Stomach (tissue), 4 donors: ENCODE measurements around the gene SUN5.

Experiments used
- EP300 ChIP-seq: sonication (generic); formaldehyde crosslinking; IDR thresholded peaks from one replicate; pipeline ENCODE4 v1.6.1; 2017; ENCODE audit warnings: antibody characterized with exemption
- POLR2A ChIP-seq, 4 donors: fragments of 450-650 bp; IDR thresholded peaks; one replicate each; pipeline ENCODE4 v1.6.1; 2016; ENCODE audit warnings: antibody characterized with exemption in 4 of 4, control low read depth in 2 of 4, mild to moderate bottlenecking in 1 of 4, moderate library complexity in 1 of 4
- POLR2AphosphoS5 ChIP-seq, 3 donors: sonication (generic); formaldehyde crosslinking; IDR thresholded peaks; one replicate each; pipeline ENCODE4 v1.6.1; 2016; ENCODE audit warnings: antibody characterized with exemption in 3 of 3
- TF ChIP-seq, protein P1 (sequence below), 7 experiments: fragments of 450-650 bp in 4 of 7; fragments of 200-600 bp in 3 of 7; sonication (generic) in 3 of 7; IDR thresholded peaks; one replicate each; pipeline ENCODE4 v1.5.1; 2016 to 2019; ENCODE audit warnings: antibody characterized with exemption in 7 of 7, control low read depth in 2 of 7, mild to moderate bottlenecking in 1 of 7

DNA sequence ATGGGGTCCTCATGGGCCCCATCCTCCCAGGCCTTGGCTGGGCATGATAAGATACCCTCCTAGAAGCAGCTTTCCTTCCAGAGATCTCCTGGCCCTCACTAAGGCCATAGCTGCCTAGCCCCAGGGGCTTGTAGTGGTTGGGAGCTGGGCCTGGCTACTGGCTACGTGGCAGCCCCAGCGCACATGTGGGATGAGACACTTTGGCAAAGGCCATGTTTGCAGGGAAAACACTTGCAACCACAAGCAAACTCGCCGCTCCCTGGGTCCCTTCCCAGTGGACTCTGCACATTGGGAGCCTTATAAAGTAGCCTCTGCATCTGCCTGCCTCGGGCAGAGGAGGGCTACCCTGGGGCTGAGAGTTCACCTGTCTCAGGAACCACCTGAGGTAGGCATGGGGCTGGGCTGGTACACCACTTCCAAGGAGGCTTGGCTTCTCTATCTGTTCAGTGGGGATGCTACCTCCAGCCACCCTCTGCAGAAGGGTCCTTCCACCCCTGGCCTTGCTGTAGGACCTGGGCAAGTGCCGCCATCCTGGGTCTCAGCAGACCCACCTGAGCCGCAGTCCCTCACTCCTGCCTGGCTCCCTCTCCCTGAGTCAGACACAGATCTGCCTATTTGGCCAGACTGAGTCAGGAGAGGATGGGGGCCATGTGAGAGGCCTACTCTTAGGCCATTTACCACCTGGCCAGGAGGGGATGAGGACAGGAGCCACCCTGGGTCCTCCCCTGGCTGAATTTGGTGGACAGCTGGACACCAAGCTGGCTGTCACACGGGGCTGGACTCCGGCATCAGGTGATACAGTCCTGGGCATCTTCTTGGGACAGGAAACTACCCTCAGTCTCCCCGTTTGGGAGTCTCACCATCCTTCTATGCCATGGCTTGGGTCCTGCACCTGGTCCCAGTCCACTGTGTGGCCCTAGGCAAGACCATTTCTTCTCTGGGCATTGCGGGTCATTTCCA lies 3.4 kb upstream of the SUN5 start, which contains the start of gene BPIFB2:
- TF ChIP-seq POLR2AphosphoS5 (IDR thresholded peaks at IDR 0.05) (no peak), POLR2A (IDR thresholded peaks at IDR 0.05) (no peak), EP300 (no peak)
- TF ChIP-seq, protein P1, sequence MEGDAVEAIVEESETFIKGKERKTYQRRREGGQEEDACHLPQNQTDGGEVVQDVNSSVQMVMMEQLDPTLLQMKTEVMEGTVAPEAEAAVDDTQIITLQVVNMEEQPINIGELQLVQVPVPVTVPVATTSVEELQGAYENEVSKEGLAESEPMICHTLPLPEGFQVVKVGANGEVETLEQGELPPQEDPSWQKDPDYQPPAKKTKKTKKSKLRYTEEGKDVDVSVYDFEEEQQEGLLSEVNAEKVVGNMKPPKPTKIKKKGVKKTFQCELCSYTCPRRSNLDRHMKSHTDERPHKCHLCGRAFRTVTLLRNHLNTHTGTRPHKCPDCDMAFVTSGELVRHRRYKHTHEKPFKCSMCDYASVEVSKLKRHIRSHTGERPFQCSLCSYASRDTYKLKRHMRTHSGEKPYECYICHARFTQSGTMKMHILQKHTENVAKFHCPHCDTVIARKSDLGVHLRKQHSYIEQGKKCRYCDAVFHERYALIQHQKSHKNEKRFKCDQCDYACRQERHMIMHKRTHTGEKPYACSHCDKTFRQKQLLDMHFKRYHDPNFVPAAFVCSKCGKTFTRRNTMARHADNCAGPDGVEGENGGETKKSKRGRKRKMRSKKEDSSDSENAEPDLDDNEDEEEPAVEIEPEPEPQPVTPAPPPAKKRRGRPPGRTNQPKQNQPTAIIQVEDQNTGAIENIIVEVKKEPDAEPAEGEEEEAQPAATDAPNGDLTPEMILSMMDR (IDR thresholded peaks at IDR 0.05) = no peak
